ENCODE measurements around the gene KHDC1. TPM values are rescaled to one million over a fixed set of nuclear protein-coding genes. Genes with fewer than 3 reads are reported as not detected.
"Not testable (repeated sequence)": the region's sequence is repeated elsewhere in the genome, so short reads cannot be mapped to it uniquely, and the experiment has no call there.

Gene KHDC1
- total RNA-seq: 1 to 10 TPM; 1.0 to 3.0 TPM

GRCh38 chr6:73262671-73263569 is at the start of gene KHDC1:
KHDC1 (minus strand) TSS chr6:73263196; CDS start chr6:73242517, 20,679 bp downstream.
- DNase-seq (peak; percentile 34 to 59 (median 42)), ATAC-seq (peak; percentile 82)
- H3K4me3 ChIP-seq: peak within 1 kb of the TSS; percentile 10 to 32
- TF ChIP-seq CTCF (IDR thresholded peaks at IDR 0.05): no peak
- peak; percentile 6 to 25 (median 15) for TF ChIP-seq POLR2A (IDR thresholded peaks at IDR 0.05)
- no peaks in the 10 kb centered on the region for H3K27me3 ChIP-seq
- H3K36me3 ChIP-seq (replicated peaks in 1 of 2; ENCODE audit: insufficient read depth in 1 of 2, low read depth in 2 of 2): no peaks in the 10 kb centered on the region
- intact Hi-C loops (cut with DNase I): no loop called here
- 1 to 2% methylated on average over 17 to 47 of the region's 63 CpGs for WGBS, 2 donors
- H3K27ac ChIP-seq: peak within 1 kb of the TSS in 3 of 4 donors; percentile 12 to 25 (median 24)
- no peaks in the 10 kb centered on the region for H3K9me3 ChIP-seq
- peaks cover 11% of the 10 kb centered on the region for H3K4me1 ChIP-seq

GRCh38 chr6:73310503-73310845 is 47.5 kb upstream of the KHDC1 start:
- H3K36me3 ChIP-seq (replicated peaks in 1 of 2; ENCODE audit: insufficient read depth in 1 of 2, low read depth in 2 of 2); H3K9me3 ChIP-seq; DNase-seq; ATAC-seq; H3K27me3 ChIP-seq; intact Hi-C loops (cut with DNase I): not testable (repeated sequence)
- WGBS, 2 donors: 6 to 8% methylated on average over 4 of the region's 4 CpGs
- peak overlapping the region; percentile 37 to 77 for H3K4me3 ChIP-seq
- H3K4me1 ChIP-seq: peaks cover 17% of the 10 kb centered on the region
- peak overlapping the region; percentile 25 to 77 (median 66) for H3K27ac ChIP-seq

GRCh38 chr6:73309785-73310502 is 46.9 kb upstream of the KHDC1 start:
- H3K4me3 ChIP-seq: peak overlapping the region; percentile 37 to 77
- H3K27ac ChIP-seq: peak overlapping the region; percentile 25 to 77 (median 66)
- H3K9me3 ChIP-seq: no peaks in the 10 kb centered on the region
- 0% methylated on average over 33 to 59 of the region's 59 CpGs for WGBS, 2 donors
- intact Hi-C loops (cut with DNase I): no loop called here
- TF ChIP-seq POLR2A (IDR thresholded peaks at IDR 0.05) (peak; percentile 44 to 77 (median 69)), CTCF (IDR thresholded peaks at IDR 0.05) (peak in 6 of 7 experiments; percentile 16 to 50 (median 40))
- no peaks in the 10 kb centered on the region for H3K27me3 ChIP-seq
- ATAC-seq (peak; percentile 92), DNase-seq (peak; percentile 58 to 75 (median 66))
- no peaks in the 10 kb centered on the region for H3K36me3 ChIP-seq (replicated peaks in 1 of 2; ENCODE audit: insufficient read depth in 1 of 2, low read depth in 2 of 2)
- peaks cover 17% of the 10 kb centered on the region for H3K4me1 ChIP-seq

GRCh38 chr6:73309535-73309784 is 46.5 kb upstream of the KHDC1 start:
- WGBS, 2 donors: 3 to 6% methylated on average over 13 of the region's 13 CpGs
- no peaks in the 10 kb centered on the region for H3K9me3 ChIP-seq
- peak overlapping the region; percentile 37 to 77 for H3K4me3 ChIP-seq
- ATAC-seq (no peak), DNase-seq (no peak)
- no peaks in the 10 kb centered on the region for H3K36me3 ChIP-seq (replicated peaks in 1 of 2; ENCODE audit: insufficient read depth in 1 of 2, low read depth in 2 of 2)
- H3K27me3 ChIP-seq: no peaks in the 10 kb centered on the region
- H3K4me1 ChIP-seq: peaks cover 17% of the 10 kb centered on the region
- intact Hi-C loops (cut with DNase I): no loop called here
- TF ChIP-seq CTCF (IDR thresholded peaks at IDR 0.05) (no peak), POLR2A (IDR thresholded peaks at IDR 0.05) (no peak)
- H3K27ac ChIP-seq: peak overlapping the region in 3 of 4 donors; percentile 63 to 77 (median 68)

All from body of pancreas (tissue), 4 donors.